Coronary artery (tissue), 2 donors: ENCODE results near the gene SPIRE1.

Source experiments
- DNase-seq: peaks from one replicate; pipeline ENCODE4 v3.0.0-alpha.2; 2017; ENCODE audit warnings: low spot score
- H3K27ac ChIP-seq, 2 donors: fragments of 200-600 bp; sonication (generic); one replicate each; pipeline ENCODE4 v1.5.1; 2016 to 2019
- H3K4me3 ChIP-seq: fragments of 200-600 bp; sonication (generic); 2 replicates; pipeline ENCODE4 v1.5.1; 2016; ENCODE audit warnings: mild to moderate bottlenecking, moderate library complexity
- CTCF ChIP-seq: fragments of 200-600 bp; sonication (generic); IDR thresholded peaks from one replicate; pipeline ENCODE4 v1.5.1; 2019; ENCODE audit warnings: antibody characterized with exemption

The SPIRE1 gene

GRCh38 chr18:12516049-12516630 lies 141.8 kb downstream of the SPIRE1 start:
- H3K4me3 ChIP-seq, result no peak overlapping the region
- DNase-seq, result no peak
- no peak for TF ChIP-seq CTCF
- H3K27ac ChIP-seq, result no peak overlapping the region

GRCh38 chr18:12515550-12515949 lies 142.4 kb downstream of the SPIRE1 start:
- H3K4me3 ChIP-seq, result no peak overlapping the region

GRCh38 chr18:12507007-12507406 lies 150.9 kb downstream of the SPIRE1 start:
- no peak for DNase-seq
- Histone ChIP-seq H3K4me3 (no peak overlapping the region), H3K27ac (no peak overlapping the region)
- TF ChIP-seq CTCF, result no peak

More at GRCh38 chr18:12515550-12515949, 142.4 kb downstream of the SPIRE1 start:
- no peak for TF ChIP-seq CTCF
- no peak for DNase-seq
- no peak overlapping the region for H3K27ac ChIP-seq

GRCh38 chr18:12500986-12501385 lies 156.9 kb downstream of the SPIRE1 start:
- DNase-seq, result no peak
- no peak for TF ChIP-seq CTCF
- Histone ChIP-seq H3K4me3 (no peak overlapping the region), H3K27ac (no peak overlapping the region)

GRCh38 chr18:12497839-12498238 lies 160.1 kb downstream of the SPIRE1 start:
- DNase-seq, result no peak
- TF ChIP-seq CTCF, result no peak
- Histone ChIP-seq H3K27ac (no peak overlapping the region), H3K4me3 (no peak overlapping the region)

- DNase-seq, result no peak
- H3K4me3 ChIP-seq, result no peak overlapping the region
- TF ChIP-seq CTCF, result no peak
- H3K27ac ChIP-seq, result no peak overlapping the region
Observed at GRCh38 chr18:12497296-12497695, 160.6 kb downstream of the SPIRE1 start.

- no peak for TF ChIP-seq CTCF
- DNase-seq, result no peak
- Histone ChIP-seq H3K27ac (no peak overlapping the region), H3K4me3 (no peak overlapping the region)
Observed at GRCh38 chr18:12492907-12493306, 165.0 kb downstream of the SPIRE1 start.
